Ovary (tissue), 3 donors: ENCODE data around the gene THRB.

ENCODE experiments used
- EP300 ChIP-seq: sonication (generic); formaldehyde crosslinking; IDR thresholded peaks from one replicate; pipeline ENCODE4 v1.6.1; 2017; ENCODE audit warnings: antibody characterized with exemption
- POLR2A ChIP-seq: fragments of 450-650 bp; IDR thresholded peaks from one replicate; pipeline ENCODE4 v1.6.1; 2017; ENCODE audit warnings: antibody characterized with exemption, mild to moderate bottlenecking, moderate library complexity
- TF ChIP-seq, protein P1 (sequence below), 3 donors: fragments of 450-650 bp in 2 of 3; fragments of 200-600 bp in 1 of 3; IDR thresholded peaks; one replicate each; pipeline versions ENCODE4 v1.5.1 to v1.8.0; 2016 to 2022; ENCODE audit warnings: antibody characterized with exemption in 3 of 3, mild to moderate bottlenecking in 1 of 3
- donor health status: DM: no; HTN: no; CAD: no.

DNA sequence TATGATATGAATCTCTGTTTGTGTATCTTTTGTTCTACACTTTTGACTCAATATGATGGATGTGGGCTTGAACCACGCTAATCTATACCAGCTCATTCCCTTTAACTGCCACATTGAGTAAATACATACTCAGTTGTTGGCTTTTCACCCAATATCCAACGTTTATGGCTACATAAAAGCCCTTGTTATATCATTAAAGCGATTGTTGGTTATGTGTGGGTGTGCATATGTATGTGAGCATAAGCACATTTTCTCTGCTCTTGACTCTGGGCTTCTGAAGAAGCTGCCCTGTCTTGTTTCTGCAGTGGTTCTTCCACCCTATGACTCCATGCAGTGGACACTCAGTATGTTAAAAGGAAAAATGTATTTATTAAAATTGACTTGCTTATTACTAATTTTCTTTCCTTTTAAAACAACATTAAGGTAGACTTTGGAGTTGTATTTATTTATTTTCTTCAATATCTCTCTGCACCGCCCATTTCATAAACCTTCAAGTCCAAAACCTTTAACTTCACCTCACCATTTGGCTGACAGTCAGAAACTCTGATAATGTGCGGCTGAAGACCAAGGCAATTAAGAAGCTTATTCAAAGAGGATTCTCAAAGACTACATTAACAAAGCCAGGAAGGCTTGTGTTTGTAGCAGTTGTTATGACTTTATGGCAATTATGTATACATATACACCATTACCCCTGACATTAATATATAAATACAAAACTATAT is 156.1 kb downstream of the THRB start:
- TF ChIP-seq, protein P1, sequence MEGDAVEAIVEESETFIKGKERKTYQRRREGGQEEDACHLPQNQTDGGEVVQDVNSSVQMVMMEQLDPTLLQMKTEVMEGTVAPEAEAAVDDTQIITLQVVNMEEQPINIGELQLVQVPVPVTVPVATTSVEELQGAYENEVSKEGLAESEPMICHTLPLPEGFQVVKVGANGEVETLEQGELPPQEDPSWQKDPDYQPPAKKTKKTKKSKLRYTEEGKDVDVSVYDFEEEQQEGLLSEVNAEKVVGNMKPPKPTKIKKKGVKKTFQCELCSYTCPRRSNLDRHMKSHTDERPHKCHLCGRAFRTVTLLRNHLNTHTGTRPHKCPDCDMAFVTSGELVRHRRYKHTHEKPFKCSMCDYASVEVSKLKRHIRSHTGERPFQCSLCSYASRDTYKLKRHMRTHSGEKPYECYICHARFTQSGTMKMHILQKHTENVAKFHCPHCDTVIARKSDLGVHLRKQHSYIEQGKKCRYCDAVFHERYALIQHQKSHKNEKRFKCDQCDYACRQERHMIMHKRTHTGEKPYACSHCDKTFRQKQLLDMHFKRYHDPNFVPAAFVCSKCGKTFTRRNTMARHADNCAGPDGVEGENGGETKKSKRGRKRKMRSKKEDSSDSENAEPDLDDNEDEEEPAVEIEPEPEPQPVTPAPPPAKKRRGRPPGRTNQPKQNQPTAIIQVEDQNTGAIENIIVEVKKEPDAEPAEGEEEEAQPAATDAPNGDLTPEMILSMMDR (IDR thresholded peaks at IDR 0.05) = no peak
- TF ChIP-seq POLR2A (no peak), EP300 (no peak)
